Thyroid gland (tissue), 4 donors: Measurements from ENCODE around the gene TMEM11. TPM values are rescaled to one million over a fixed set of nuclear protein-coding genes. Genes with fewer than 3 reads are reported as not detected.

ENCODE experiments used
- DNase-seq, 2 donors: peaks; one replicate each; pipeline ENCODE4 v3.0.0-alpha.2; 2019
- H3K27ac ChIP-seq, 3 donors: fragments of 200-600 bp; sonication (generic); 1 replicate in 2 of 3; 2 replicates in 1 of 3; pipeline ENCODE4 v1.5.1; 2016 to 2019; ENCODE audit warnings: mild to moderate bottlenecking in 1 of 3, moderate library complexity in 1 of 3
- H3K27me3 ChIP-seq: fragments of 200-600 bp; sonication (generic); one replicate; pipeline ENCODE4 v1.5.1; 2019
- H3K36me3 ChIP-seq, 2 donors: fragments of 200-600 bp; sonication (generic); one replicate each; pipeline ENCODE4 v1.5.1; 2016 to 2019
- H3K4me1 ChIP-seq, 2 donors: fragments of 200-600 bp; sonication (generic); one replicate each; pipeline ENCODE4 v1.5.1; 2017 to 2019
- H3K4me3 ChIP-seq, 3 donors: fragments of 200-600 bp; sonication (generic); replicated peaks in 1 of 3; 1 replicate in 2 of 3; 2 replicates in 1 of 3; pipeline ENCODE4 v1.5.1; 2016; ENCODE audit warnings: mild to moderate bottlenecking in 1 of 3
- H3K9me3 ChIP-seq: fragments of 200-600 bp; sonication (generic); one replicate; pipeline ENCODE4 v1.5.1; 2017
- CTCF ChIP-seq, 6 experiments: fragments of 200-600 bp in 3 of 6; fragments of 450-650 bp in 3 of 6; sonication (generic) in 3 of 6; IDR thresholded peaks; one replicate each; pipeline ENCODE4 v1.5.1; 2016 to 2019; ENCODE audit warnings: antibody characterized with exemption in 6 of 6, mild to moderate bottlenecking in 2 of 6, inconsistent platforms in 1 of 6, moderate library complexity in 1 of 6
- POLR2A ChIP-seq, 2 donors: fragments of 450-650 bp; IDR thresholded peaks; one replicate each; pipeline ENCODE4 v1.6.1; 2017; ENCODE audit warnings: antibody characterized with exemption in 2 of 2, mild to moderate bottlenecking in 2 of 2, moderate library complexity in 1 of 2
- WGBS, 2 donors: methylation state at CpG; one replicate each; pipeline ENCODE4 v1.1.5; 2017; 5-methylcytosine and 5-hydroxymethylcytosine counted together
- intact Hi-C: fragments of 100-400 bp; cut with DNase I; formaldehyde crosslinking; loops from one replicate; pipeline ENCODE4 v1.15.1; 2023
- total RNA-seq, 4 donors: library from RNA; depleted of rRNA; stranded (reverse); fragments of >200 nt; gene quantifications; one replicate each; pipeline ENCODE4 v1.2.3, GENCODE V29; 2016

The TMEM11 gene
- total RNA-seq, 4 donors from 2014 or later: 20.7 to 35.7 (median 24.7) TPM

DNA sequence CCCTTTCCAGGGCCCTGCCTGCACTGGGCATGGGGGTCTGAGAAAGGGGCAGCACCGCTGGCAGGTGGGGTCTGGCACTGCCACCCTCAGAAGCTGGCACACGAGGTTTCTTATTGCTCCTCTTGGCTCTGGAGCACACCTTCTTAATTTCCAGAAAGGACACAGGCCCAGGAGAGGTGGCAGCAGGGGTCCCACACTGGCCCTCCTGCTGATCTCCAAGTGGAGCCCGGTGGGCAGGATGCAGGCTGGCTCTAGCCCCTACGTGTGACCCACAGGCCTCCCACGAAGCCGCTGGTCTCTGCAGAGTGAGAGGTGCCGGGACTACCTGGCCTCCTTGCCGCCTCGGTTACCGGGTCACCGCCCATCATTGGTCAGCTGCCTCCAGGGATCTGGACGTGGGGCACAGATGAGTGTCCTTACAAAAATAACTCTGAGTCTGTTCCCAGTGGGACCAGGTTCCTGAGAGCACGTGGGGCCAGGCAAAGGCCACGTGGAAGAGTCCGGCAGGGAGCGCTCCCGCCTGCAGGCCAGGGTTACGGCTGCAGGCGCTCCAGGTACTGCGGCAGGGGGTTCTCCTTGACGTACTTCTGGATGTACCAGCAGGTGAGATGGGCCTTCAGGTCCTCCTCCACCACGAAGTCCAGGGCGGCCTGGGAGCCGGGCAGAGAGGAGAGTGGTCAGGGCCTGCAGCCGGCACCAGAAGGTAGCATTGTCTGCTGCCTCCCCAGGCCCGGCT lies 29.0 kb upstream of the TMEM11 start:
- Histone ChIP-seq H3K27ac (peak overlapping the region in 2 of 3 donors; percentile 27 to 68), H3K4me3 (no peak overlapping the region)
- intact Hi-C loops: no loop called here

GRCh38 chr17:21242026-21242697 lies 28.2 kb upstream of the TMEM11 start:
- peak; percentile 26 to 37 for DNase-seq
- H3K36me3 ChIP-seq: no peaks in the 10 kb centered on the region
- TF ChIP-seq POLR2A (IDR thresholded peaks at IDR 0.05) (no peak), CTCF (IDR thresholded peaks at IDR 0.05) (no peak)
- no peak overlapping the region for H3K4me3 ChIP-seq
- 72 to 88% methylated on average over 3 to 11 of the region's 11 CpGs for WGBS, 2 donors
- H3K9me3 ChIP-seq: no peaks in the 10 kb centered on the region
- intact Hi-C loops: no loop called here
- H3K27me3 ChIP-seq: no peaks in the 10 kb centered on the region
- peaks cover 20 to 57% of the 10 kb centered on the region in 2 donors for H3K4me1 ChIP-seq
- H3K27ac ChIP-seq: peak overlapping the region in 2 of 3 donors; percentile 27 to 68

More for the DNA sequence above, 29.0 kb upstream of the TMEM11 start:
- Histone ChIP-seq H3K9me3 (no peaks in the 10 kb centered on the region), H3K27me3 (no peaks in the 10 kb centered on the region), H3K36me3 (no peaks in the 10 kb centered on the region), H3K4me1 (peaks cover 20 to 57% of the 10 kb centered on the region in 2 donors)
- peak; percentile 88 to 89 for DNase-seq
- WGBS, 2 donors: 58 to 82% methylated on average over 11 to 25 of the region's 26 CpGs
- TF ChIP-seq POLR2A (IDR thresholded peaks at IDR 0.05) (no peak), CTCF (IDR thresholded peaks at IDR 0.05) (peak in 1 of 6 experiments; percentile 14)

- Histone ChIP-seq H3K27me3 (no peaks in the 10 kb centered on the region), H3K36me3 (no peaks in the 10 kb centered on the region), H3K4me1 (peaks cover 20 to 57% of the 10 kb centered on the region in 2 donors), H3K4me3 (no peak overlapping the region), H3K9me3 (no peaks in the 10 kb centered on the region), H3K27ac (peak overlapping the region in 1 of 3 donors; percentile 36)
- WGBS, 2 donors: 83 to 91% methylated on average over 6 to 11 of the region's 11 CpGs
- intact Hi-C loops: no loop called here
- TF ChIP-seq POLR2A (IDR thresholded peaks at IDR 0.05): no peak
- TF ChIP-seq CTCF (IDR thresholded peaks at IDR 0.05): no peak
- DNase-seq: no peak
Observed at GRCh38 chr17:21241564-21241963, 27.6 kb upstream of the TMEM11 start.

- intact Hi-C loops: no loop called here
- no peaks in the 10 kb centered on the region for H3K36me3 ChIP-seq
- H3K4me1 ChIP-seq: peaks cover 20 to 53% of the 10 kb centered on the region in 2 donors
- H3K27ac ChIP-seq: peak overlapping the region in 1 of 3 donors; percentile 36
- TF ChIP-seq CTCF (IDR thresholded peaks at IDR 0.05): no peak
- no peak for TF ChIP-seq POLR2A (IDR thresholded peaks at IDR 0.05)
- 71 to 74% methylated on average over 8 to 14 of the region's 25 CpGs for WGBS, 2 donors
- no peak for DNase-seq
- H3K4me3 ChIP-seq: no peak overlapping the region
- no peaks in the 10 kb centered on the region for H3K27me3 ChIP-seq
- H3K9me3 ChIP-seq: no peaks in the 10 kb centered on the region
Observed at GRCh38 chr17:21240369-21241055, 26.6 kb upstream of the TMEM11 start.
